Muscle layer of duodenum (tissue), 2 donors: ENCODE measurements around the gene RAD51C.
"Not testable (repeated sequence)": the region's sequence is repeated elsewhere in the genome, so short reads cannot be mapped to it uniquely, and the experiment has no call there.

ENCODE experiments used
- H3K27ac ChIP-seq: one replicate; pipeline ENCODE4 v1.7.0; 2013; ENCODE audit warnings: mild to moderate bottlenecking, low read length
- H3K27me3 ChIP-seq: one replicate; pipeline ENCODE4 v1.7.0; 2013; ENCODE audit warnings: low read depth, mild to moderate bottlenecking, control low read depth, low read length
- H3K36me3 ChIP-seq, 2 donors: one replicate each; pipeline ENCODE4 v1.7.0; 2013; ENCODE audit warnings: low read length in 2 of 2, control low read depth in 1 of 2, mild to moderate bottlenecking in 1 of 2; ENCODE audit not compliant: insufficient read depth in 2 of 2, control insufficient read depth in 1 of 2
- H3K4me1 ChIP-seq, 2 donors: one replicate each; pipeline ENCODE4 v1.7.0; 2013; ENCODE audit warnings: low read length in 2 of 2, mild to moderate bottlenecking in 2 of 2, control low read depth in 1 of 2, moderate library complexity in 1 of 2; ENCODE audit not compliant: insufficient read depth in 2 of 2, control insufficient read depth in 1 of 2
- H3K4me3 ChIP-seq, 2 donors: one replicate each; pipeline ENCODE4 v1.7.0; 2013; ENCODE audit warnings: low read length in 2 of 2, low read depth in 1 of 2, mild to moderate bottlenecking in 1 of 2
- H3K9me3 ChIP-seq, 2 donors: one replicate each; pipeline ENCODE4 v1.7.0; 2013; ENCODE audit warnings: low read length in 2 of 2, control low read depth in 1 of 2, mild to moderate bottlenecking in 1 of 2; ENCODE audit not compliant: control insufficient read depth in 1 of 2
- donor health status: healthy.

RAD51C gene

DNA sequence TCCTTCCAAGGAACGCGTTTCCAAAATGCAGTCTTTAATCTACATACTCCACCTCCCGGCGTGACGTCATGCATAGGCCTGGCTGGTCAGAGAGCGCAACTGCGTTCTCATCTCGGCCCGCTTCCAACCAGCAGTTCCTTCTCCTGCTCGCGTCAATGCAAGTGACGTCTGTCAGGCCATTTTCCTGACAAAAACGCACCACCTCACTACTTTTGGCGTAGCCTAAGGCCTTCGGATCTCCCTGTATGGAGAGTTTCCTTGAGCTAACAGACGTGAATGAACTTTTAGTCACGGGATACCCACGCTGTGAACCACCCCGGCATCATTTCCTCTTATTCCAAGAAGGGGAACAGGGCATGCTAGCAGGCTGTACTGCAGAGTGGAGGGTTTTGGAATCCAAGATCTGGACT is 25.5 kb upstream of the RAD51C start:
- no peaks in the 10 kb centered on the region for H3K4me1 ChIP-seq
- peak overlapping the region in 1 of 2 donors; percentile 40 for H3K4me3 ChIP-seq
- peak overlapping the region; percentile 56 for H3K27ac ChIP-seq
- H3K9me3 ChIP-seq = no peaks in the 10 kb centered on the region
- H3K36me3 ChIP-seq = no peaks in the 10 kb centered on the region
- no peaks in the 10 kb centered on the region for H3K27me3 ChIP-seq

- Histone ChIP-seq H3K4me1 (no peaks in the 10 kb centered on the region), H3K27me3 (no peaks in the 10 kb centered on the region), H3K9me3 (no peaks in the 10 kb centered on the region), H3K4me3 (no peak overlapping the region), H3K27ac (no peak overlapping the region), H3K36me3 (no peaks in the 10 kb centered on the region)
Measured at GRCh38 chr17:58667934-58668597, 24.3 kb upstream of the RAD51C start.

- Histone ChIP-seq H3K9me3 (no peaks in the 10 kb centered on the region), H3K4me1 (no peaks in the 10 kb centered on the region), H3K4me3 (no peak overlapping the region), H3K27me3 (no peaks in the 10 kb centered on the region), H3K27ac (no peak overlapping the region), H3K36me3 (no peaks in the 10 kb centered on the region)
Measured at GRCh38 chr17:58668598-58668935, 23.8 kb upstream of the RAD51C start.

DNA sequence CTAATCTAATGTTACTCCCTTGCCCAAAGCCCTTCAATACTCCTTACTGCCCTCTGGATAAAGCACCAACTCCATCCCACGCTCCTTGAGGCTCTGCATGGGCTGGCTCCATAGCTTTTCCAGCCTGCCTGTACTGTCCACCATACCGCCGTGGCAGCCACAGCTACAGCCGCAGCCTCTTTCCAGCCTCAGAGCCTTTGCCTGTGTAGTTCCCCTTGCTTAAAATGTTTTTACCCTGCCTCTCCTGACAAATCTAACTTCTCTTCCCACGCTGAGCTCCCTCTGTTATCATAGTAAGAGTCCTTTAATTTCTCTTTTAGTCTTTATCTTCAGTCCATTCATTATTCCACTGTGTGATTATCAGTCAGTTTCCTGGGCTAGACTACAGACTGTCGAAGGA is 22.5 kb upstream of the RAD51C start:
- no peaks in the 10 kb centered on the region for H3K27me3 ChIP-seq
- H3K36me3 ChIP-seq = no peaks in the 10 kb centered on the region
- no peak overlapping the region for H3K4me3 ChIP-seq
- H3K9me3 ChIP-seq = no peaks in the 10 kb centered on the region
- no peaks in the 10 kb centered on the region for H3K4me1 ChIP-seq
- no peak overlapping the region for H3K27ac ChIP-seq

DNA sequence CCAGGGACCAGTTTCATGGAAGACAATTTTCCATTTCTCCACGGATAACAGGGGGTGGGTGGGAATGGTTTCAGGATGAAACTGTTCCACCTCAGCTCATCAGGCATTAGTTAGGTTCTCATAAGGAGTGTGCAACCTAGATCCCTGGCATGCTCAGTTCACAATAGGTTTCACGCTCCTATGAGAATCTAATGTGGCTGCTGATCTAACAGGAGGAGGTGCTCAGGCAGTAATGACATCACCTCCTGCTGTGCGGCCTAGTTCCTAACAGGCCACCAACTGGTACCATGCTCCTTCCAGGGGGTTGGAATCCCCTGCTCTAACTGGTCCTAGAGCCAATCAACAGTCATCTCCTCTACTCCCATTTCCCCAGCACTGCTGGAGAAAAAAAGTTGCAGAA is 20.4 kb upstream of the RAD51C start:
- no peaks in the 10 kb centered on the region for H3K9me3 ChIP-seq
- H3K27ac ChIP-seq = no peak overlapping the region
- H3K4me1 ChIP-seq = no peaks in the 10 kb centered on the region
- no peaks in the 10 kb centered on the region for H3K27me3 ChIP-seq
- no peak overlapping the region for H3K4me3 ChIP-seq
- no peaks in the 10 kb centered on the region for H3K36me3 ChIP-seq

- Histone ChIP-seq H3K27me3 (no peaks in the 10 kb centered on the region), H3K4me1 (no peaks in the 10 kb centered on the region), H3K27ac (no peak overlapping the region), H3K36me3 (no peaks in the 10 kb centered on the region), H3K9me3 (no peaks in the 10 kb centered on the region), H3K4me3 (no peak overlapping the region)
Measured at GRCh38 chr17:58677194-58677880, 15.1 kb upstream of the RAD51C start.

- H3K9me3 ChIP-seq, H3K4me3 ChIP-seq, H3K4me1 ChIP-seq, H3K27ac ChIP-seq, H3K27me3 ChIP-seq, H3K36me3 ChIP-seq: not testable (repeated sequence)
Measured at GRCh38 chr17:58678287-58678686, 14.1 kb upstream of the RAD51C start.

DNA sequence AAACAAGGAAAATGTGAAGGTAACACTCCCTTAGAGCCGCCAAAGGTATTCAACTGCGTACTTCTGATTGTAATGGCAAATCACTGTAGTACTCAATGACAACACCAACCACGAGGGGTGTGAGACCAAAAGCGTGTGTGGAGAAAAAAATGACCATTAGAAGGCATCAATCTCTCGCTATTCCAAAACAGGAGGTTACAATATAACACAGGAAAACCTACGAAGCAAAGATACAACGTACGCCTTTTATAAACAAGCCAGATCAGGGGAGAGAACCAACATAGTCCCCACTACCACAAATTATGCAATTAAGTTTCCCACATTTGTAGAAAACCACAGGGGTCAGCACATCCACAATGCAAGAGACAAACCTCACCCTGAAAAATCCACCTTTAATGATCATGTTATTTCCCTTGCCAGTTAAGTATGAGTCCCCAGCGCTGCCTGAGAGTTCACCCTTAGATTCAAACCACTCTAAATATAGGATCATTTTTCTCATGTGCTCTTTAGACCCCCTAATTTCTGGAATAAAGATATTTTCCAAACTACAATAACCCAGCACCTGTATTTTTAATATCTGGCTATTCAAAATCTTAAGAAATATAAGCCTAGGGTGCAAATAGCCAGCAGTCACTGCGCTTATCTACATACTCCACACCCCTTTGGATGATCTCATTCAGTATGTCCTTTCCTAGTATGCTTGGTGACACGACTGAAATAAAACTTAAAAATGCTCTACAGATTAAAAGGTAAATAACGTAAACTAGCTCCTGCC is 13.0 kb upstream of the RAD51C start:
- no peaks in the 10 kb centered on the region for H3K27me3 ChIP-seq
- no peaks in the 10 kb centered on the region for H3K9me3 ChIP-seq
- no peaks in the 10 kb centered on the region for H3K4me1 ChIP-seq
- H3K36me3 ChIP-seq = no peaks in the 10 kb centered on the region
- H3K4me3 ChIP-seq = no peak overlapping the region
- H3K27ac ChIP-seq = no peak overlapping the region

GRCh38 chr17:58680038-58680369 is 12.4 kb upstream of the RAD51C start:
- H3K4me1 ChIP-seq = no peaks in the 10 kb centered on the region
- H3K9me3 ChIP-seq = no peaks in the 10 kb centered on the region
- no peak overlapping the region for H3K27ac ChIP-seq
- no peaks in the 10 kb centered on the region for H3K36me3 ChIP-seq
- H3K4me3 ChIP-seq = no peak overlapping the region
- no peaks in the 10 kb centered on the region for H3K27me3 ChIP-seq

DNA sequence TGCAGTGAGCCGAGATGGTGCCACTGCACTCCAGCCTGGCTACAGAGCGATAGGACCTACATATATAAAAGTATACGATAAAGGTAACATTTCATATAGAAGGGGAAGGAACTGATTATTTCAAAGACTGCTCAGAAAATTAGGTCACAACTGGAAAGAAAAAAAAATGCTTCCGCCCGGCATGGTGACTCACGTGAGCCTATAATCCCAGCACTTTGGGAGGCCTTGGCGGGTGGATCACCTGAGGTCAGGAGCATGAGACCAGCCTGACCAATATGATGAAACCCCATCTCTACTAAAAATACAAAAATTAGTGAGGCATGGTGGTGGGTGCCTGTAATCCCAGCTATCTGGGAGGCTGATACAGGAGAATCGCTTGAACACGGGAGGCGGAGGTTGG is 8.4 kb upstream of the RAD51C start:
- H3K4me3 ChIP-seq = no peak overlapping the region
- H3K9me3 ChIP-seq = no peaks in the 10 kb centered on the region
- no peaks in the 10 kb centered on the region for H3K36me3 ChIP-seq
- H3K27me3 ChIP-seq = no peaks in the 10 kb centered on the region
- H3K27ac ChIP-seq = no peak overlapping the region
- no peaks in the 10 kb centered on the region for H3K4me1 ChIP-seq

- H3K27ac ChIP-seq = not testable (repeated sequence)
Measured at GRCh38 chr17:58684462-58684861, 7.9 kb upstream of the RAD51C start.

More at GRCh38 chr17:58684462-58684861, 7.9 kb upstream of the RAD51C start:
- not testable (repeated sequence) for H3K27me3 ChIP-seq, H3K36me3 ChIP-seq, H3K4me1 ChIP-seq, H3K4me3 ChIP-seq, H3K9me3 ChIP-seq
